ENCODE results near the gene PIGT. TPM values are rescaled to one million over a fixed set of nuclear protein-coding genes. Genes with fewer than 3 reads are reported as not detected.

PIGT gene
- total and polyA plus RNA-seq, 10 of the 15 experiments (the other 5 are each of a cell fraction or from before 2014, with no cell fraction given): 18.6 to 66.0 (median 35.3) TPM

DNA sequence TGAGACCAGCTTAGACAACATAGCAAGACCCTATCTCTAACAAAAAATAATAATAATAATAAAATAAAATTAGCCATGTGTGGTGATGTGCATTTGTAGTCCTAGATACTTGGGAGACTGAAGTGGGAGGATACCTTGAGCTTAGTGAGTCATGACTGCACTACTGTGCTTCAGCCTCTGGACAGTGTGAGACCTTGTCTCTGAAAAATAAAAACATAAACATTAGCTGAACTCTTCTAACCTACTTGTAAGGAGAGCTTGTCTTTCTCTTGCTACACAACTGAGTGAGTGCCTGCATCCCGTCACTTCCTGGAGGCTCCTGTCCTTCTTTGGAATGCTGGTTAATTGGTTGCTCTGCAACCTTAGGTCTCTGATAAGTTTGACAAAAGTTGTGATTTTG lies 13.0 kb upstream of the PIGT start:
- CTCF ChIA-PET: interaction anchor here (1.2 to 1.6 kb wide), 5 partner anchors 10 to 109 kb away, joined by 3 to 5 read pairs (median 4); no protein-coding TSS in a partner anchor
- no TSS peak for BruUV-seq (replicated peaks)

More for the DNA sequence above, 13.0 kb upstream of the PIGT start:
- in situ Hi-C loops (cut with MboI) (no loop called here), intact Hi-C loops (cut with micrococcal nuclease; ENCODE audit: unreplicated experiment) (no loop called here)
- TF ChIP-seq CHD1 (IDR thresholded peaks at IDR 0.05; ENCODE audit: low read depth, low read length) (no peak), SMARCA5 (IDR thresholded peaks at IDR 0.05) (no peak), SRF (IDR thresholded peaks at IDR 0.05; ENCODE audit: low read depth in 2 of 2, low read length in 2 of 2) (no peak), IKZF2 (IDR thresholded peaks at IDR 0.05) (no peak), BCL11A (IDR thresholded peaks at IDR 0.05; ENCODE audit: low read depth, low read length) (no peak), ASH2L (IDR thresholded peaks at IDR 0.05; ENCODE audit: borderline replicate concordance, low read depth) (no peak), TCF3 (IDR thresholded peaks at IDR 0.05; ENCODE audit: borderline replicate concordance, insufficient read depth, low read depth, low read length) (no peak), IRF4 (IDR thresholded peaks at IDR 0.05; ENCODE audit: low read depth, low read length) (no peak), ATF3 (IDR thresholded peaks at IDR 0.05; ENCODE audit: borderline replicate concordance, extremely low read depth, low read depth, low read length) (no peak)
- TF ChIP-seq, protein P1, sequence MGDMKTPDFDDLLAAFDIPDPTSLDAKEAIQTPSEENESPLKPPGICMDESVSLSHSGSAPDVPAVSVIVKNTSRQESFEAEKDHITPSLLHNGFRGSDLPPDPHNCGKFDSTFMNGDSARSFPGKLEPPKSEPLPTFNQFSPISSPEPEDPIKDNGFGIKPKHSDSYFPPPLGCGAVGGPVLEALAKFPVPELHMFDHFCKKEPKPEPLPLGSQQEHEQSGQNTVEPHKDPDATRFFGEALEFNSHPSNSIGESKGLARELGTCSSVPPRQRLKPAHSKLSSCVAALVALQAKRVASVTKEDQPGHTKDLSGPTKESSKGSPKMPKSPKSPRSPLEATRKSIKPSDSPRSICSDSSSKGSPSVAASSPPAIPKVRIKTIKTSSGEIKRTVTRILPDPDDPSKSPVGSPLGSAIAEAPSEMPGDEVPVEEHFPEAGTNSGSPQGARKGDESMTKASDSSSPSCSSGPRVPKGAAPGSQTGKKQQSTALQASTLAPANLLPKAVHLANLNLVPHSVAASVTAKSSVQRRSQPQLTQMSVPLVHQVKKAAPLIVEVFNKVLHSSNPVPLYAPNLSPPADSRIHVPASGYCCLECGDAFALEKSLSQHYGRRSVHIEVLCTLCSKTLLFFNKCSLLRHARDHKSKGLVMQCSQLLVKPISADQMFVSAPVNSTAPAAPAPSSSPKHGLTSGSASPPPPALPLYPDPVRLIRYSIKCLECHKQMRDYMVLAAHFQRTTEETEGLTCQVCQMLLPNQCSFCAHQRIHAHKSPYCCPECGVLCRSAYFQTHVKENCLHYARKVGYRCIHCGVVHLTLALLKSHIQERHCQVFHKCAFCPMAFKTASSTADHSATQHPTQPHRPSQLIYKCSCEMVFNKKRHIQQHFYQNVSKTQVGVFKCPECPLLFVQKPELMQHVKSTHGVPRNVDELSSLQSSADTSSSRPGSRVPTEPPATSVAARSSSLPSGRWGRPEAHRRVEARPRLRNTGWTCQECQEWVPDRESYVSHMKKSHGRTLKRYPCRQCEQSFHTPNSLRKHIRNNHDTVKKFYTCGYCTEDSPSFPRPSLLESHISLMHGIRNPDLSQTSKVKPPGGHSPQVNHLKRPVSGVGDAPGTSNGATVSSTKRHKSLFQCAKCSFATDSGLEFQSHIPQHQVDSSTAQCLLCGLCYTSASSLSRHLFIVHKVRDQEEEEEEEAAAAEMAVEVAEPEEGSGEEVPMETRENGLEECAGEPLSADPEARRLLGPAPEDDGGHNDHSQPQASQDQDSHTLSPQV (IDR thresholded peaks at IDR 0.05): no peak
- TF ChIP-seq, protein P2, sequence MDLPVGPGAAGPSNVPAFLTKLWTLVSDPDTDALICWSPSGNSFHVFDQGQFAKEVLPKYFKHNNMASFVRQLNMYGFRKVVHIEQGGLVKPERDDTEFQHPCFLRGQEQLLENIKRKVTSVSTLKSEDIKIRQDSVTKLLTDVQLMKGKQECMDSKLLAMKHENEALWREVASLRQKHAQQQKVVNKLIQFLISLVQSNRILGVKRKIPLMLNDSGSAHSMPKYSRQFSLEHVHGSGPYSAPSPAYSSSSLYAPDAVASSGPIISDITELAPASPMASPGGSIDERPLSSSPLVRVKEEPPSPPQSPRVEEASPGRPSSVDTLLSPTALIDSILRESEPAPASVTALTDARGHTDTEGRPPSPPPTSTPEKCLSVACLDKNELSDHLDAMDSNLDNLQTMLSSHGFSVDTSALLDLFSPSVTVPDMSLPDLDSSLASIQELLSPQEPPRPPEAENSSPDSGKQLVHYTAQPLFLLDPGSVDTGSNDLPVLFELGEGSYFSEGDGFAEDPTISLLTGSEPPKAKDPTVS (IDR thresholded peaks at IDR 0.05; ENCODE audit: low read depth, low read length): no peak
- TF ChIP-seq, protein P3, sequence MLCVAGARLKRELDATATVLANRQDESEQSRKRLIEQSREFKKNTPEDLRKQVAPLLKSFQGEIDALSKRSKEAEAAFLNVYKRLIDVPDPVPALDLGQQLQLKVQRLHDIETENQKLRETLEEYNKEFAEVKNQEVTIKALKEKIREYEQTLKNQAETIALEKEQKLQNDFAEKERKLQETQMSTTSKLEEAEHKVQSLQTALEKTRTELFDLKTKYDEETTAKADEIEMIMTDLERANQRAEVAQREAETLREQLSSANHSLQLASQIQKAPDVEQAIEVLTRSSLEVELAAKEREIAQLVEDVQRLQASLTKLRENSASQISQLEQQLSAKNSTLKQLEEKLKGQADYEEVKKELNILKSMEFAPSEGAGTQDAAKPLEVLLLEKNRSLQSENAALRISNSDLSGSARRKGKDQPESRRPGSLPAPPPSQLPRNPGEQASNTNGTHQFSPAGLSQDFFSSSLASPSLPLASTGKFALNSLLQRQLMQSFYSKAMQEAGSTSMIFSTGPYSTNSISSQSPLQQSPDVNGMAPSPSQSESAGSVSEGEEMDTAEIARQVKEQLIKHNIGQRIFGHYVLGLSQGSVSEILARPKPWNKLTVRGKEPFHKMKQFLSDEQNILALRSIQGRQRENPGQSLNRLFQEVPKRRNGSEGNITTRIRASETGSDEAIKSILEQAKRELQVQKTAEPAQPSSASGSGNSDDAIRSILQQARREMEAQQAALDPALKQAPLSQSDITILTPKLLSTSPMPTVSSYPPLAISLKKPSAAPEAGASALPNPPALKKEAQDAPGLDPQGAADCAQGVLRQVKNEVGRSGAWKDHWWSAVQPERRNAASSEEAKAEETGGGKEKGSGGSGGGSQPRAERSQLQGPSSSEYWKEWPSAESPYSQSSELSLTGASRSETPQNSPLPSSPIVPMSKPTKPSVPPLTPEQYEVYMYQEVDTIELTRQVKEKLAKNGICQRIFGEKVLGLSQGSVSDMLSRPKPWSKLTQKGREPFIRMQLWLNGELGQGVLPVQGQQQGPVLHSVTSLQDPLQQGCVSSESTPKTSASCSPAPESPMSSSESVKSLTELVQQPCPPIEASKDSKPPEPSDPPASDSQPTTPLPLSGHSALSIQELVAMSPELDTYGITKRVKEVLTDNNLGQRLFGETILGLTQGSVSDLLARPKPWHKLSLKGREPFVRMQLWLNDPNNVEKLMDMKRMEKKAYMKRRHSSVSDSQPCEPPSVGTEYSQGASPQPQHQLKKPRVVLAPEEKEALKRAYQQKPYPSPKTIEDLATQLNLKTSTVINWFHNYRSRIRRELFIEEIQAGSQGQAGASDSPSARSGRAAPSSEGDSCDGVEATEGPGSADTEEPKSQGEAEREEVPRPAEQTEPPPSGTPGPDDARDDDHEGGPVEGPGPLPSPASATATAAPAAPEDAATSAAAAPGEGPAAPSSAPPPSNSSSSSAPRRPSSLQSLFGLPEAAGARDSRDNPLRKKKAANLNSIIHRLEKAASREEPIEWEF (IDR thresholded peaks at IDR 0.05; ENCODE audit: insufficient replicate concordance, low read depth, low read length): no peak
- H4K20me1 ChIP-seq (ENCODE audit: control insufficient read depth, insufficient read depth): no peaks in the 10 kb centered on the region
- H3K4me3 ChIP-seq: no peak overlapping the region
- no peak overlapping the region for H2AFZ ChIP-seq (ENCODE audit: control insufficient read depth, low read depth, low read length)
- no peak overlapping the region for H3K27ac ChIP-seq (ENCODE audit: control insufficient read depth, insufficient read depth)
- ChIA-PET POLR2A (interaction anchor here (1.2 kb wide), 2 partner anchors 9 to 35 kb away, joined by 3 read pairs; no protein-coding TSS in a partner anchor), SMC1A (ENCODE audit: uncharacterized antibody, unreplicated experiment) (interaction anchor here (0.6 kb wide), 1 partner anchor 15 kb away, joined by 3 read pairs; no protein-coding TSS in a partner anchor), RAD21 (ENCODE audit: unreplicated experiment) (interaction anchor here (1.5 kb wide), 1 partner anchor 34 kb away, joined by 3 read pairs; no protein-coding TSS in a partner anchor)
- H3K36me3 ChIP-seq (ENCODE audit: control insufficient read depth in 2 of 2, insufficient read depth in 2 of 2, low read length in 1 of 2): no peaks in the 10 kb centered on the region; a peak in 1 of 4 replicates
- peaks cover 15% of the 10 kb centered on the region; the same call in 2 of the 3 replicates for H3K9me3 ChIP-seq (replicated peaks; ENCODE audit: control insufficient read depth, insufficient read depth, low read length)
- H3K79me2 ChIP-seq (ENCODE audit: control insufficient read depth, insufficient read depth, low read length): no peaks in the 10 kb centered on the region
- H3K4me1 ChIP-seq (ENCODE audit: control insufficient read depth, insufficient read depth, low read length): 0 out of 2 replicates have a peak, but pooled peaks cover 3% of the 10 kb centered on the region
- 57% methylated on average over 1 of the region's 1 CpG for WGBS (ENCODE audit: insufficient coverage, insufficient replicate concordance, low lambda C conversion rate, missing lambda C conversion rate)
- H3K27me3 ChIP-seq (replicated peaks in 1 of 2; ENCODE audit: control insufficient read depth in 2 of 2, insufficient read depth in 2 of 2, low read length in 1 of 2): peaks cover 3 to 6% of the 10 kb centered on the region in 2 experiments; a peak in 3 of 4 replicates
- DNase-seq (ENCODE audit: low read depth, low spot score) (no peak), FAIRE-seq (no peak), ATAC-seq (no peak)
- H3K9ac ChIP-seq (ENCODE audit: control insufficient read depth, insufficient read depth, low read length): no peak overlapping the region
- no peak overlapping the region for H3K4me2 ChIP-seq (ENCODE audit: control insufficient read depth, insufficient read depth)
